IPS DF 4.7 (cell line): ENCODE data around the gene HECW1.
"Not testable (repeated sequence)": the region's sequence is repeated elsewhere in the genome, so short reads cannot be mapped to it uniquely, and the experiment has no call there.

ENCODE experiments used
- DNase-seq: peaks from one replicate; pipeline ENCODE4 v3.0.0-alpha.2; 2013; ENCODE audit warnings: low spot score; ENCODE audit errors: extremely low read depth

HECW1 gene

DNA sequence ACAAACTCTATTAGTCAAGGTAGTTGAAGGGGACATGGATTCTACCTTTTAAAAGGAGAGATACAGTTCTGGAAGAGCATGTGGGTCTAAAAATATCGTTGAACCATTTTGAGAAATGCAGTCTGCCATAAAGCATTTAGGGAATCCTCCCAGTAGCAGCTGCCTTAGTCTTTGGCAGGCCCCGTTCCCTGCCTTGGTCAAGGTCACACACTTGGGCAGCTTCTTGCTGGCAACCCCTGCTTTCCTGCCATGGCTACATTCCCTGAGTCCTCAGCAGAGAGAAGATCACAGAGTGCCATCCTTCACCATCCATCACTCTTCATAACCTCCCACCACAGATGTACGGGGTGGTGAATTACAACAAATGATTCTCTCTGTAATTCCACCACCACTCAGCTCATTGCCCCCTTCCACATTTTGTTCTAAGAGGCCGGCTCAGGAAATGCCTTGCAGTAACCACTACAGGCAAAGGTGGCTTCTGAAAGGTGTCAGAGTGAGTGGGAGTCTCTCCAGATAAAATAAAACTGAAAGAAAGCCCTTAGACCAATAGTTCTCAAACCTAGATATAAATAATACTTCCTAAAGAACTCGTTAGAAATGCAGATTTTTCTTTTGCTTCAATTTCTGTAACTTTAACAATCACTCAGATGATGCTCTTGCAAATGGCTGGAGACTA lies 349.0 kb downstream of the HECW1 start:
- no peak for DNase-seq

DNA sequence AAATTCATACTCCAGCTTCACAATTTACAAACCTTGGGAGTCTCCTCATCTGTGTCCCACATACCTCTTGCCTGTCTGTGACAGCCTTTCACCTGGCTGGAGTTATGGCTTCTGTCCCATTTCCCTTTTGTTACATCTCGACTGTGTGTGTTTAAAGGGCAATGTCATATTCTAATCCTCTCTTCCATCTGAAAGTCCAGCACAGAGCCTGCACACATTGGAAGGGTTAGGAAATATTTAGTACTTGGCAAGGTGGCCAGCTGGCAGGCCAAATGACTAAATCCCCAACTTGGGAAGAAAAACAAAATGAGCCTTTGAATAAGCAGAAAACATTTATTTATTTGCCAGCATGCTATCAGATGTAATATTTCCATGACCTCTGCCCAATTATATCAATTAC lies 350.4 kb downstream of the HECW1 start:
- DNase-seq, result no peak

DNA sequence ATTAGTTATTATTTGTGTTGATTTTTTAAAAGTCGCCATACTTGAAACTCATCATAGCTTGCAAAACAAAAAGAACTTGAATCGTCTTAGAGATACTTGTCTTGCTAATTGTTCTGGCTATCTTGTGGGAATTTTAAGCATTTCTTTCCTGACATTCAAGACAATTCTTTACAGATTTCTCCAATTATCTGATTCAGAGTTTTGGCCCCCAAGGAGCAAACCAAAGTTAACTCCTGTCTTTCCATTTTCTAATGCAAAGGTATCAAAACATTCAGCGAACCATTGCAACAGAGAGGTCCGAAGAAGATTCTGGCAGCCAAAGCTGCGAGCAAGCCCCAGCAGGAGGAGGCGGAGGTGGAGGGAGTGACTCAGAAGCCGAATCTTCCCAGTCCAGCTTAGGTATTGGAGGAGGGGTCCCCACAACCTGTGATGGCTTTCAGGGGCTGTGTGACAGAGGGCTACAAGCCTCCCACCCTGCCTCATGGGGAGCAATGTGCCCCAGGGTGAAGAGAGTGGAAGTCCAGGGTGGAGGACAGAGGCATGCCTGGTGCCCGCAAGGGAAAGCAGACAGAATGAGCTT lies 351.0 kb downstream of the HECW1 start:
- no peak for DNase-seq

DNA sequence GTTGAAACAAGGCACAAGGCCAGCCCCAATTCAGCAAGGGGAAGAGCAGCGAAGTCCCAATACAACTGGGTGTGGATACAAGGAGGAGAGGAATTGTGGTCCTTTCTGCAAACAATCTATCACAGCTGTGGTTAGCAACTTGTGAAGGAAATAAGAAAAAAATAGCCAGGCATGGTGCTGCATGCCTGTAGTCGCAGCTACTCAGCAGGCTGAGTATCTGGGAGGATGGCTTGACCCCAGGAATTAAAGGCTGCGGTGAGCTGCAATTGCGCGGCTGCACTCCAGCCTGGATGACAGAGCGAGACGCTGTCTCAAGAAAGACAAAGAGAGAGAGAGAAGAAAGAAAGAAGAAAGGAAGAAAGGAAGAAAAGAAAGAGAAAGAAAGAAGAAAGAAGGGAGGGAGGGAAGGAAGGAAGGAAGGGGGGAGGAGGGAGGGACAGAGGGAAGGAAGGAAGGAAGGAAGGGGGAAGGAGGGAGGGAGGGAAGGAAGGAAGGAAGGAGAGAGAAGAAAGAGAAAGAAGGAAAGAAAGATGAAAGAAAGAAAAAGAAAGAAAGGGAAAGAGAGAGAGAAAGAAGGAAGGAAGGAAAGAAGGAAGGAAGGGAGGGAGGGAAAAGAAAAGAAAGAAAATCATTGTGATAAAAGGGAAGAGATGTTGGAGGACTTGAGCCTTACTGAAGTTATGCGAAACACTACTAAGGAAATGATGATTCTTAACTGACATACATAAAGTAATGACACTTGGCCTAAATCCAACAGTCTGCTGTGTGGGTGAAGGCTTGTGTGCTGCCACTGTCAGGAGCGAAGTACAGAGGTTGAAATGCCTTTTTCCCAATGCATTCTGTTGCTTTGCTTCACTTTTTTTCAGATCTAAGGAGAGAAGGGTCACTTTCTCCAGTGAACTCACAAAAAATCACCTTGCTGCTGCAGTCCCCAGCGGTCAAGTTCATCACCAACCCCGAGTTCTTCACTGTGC lies 353.4 kb downstream of the HECW1 start:
- DNase-seq, result no peak

DNA sequence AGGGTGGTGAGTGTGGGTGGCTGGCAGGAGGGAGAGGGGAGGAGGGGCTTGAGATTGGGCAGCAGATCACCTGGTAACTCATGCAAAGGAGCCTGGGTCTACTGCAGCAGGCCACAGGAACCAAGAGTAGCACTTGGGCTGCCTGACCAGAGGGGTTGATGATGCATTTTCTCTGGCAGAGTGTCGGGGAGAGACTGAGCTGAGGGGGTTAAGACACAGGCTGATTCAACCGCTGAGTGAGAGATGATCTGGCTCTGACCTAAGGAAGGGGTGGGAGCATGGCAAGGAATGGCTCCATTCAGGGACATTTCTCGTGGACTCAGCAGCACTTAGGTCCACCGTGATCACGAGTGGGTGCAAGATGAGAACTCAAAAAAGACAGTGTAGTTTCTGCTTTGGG lies 355.0 kb downstream of the HECW1 start:
- DNase-seq, result no peak

DNA sequence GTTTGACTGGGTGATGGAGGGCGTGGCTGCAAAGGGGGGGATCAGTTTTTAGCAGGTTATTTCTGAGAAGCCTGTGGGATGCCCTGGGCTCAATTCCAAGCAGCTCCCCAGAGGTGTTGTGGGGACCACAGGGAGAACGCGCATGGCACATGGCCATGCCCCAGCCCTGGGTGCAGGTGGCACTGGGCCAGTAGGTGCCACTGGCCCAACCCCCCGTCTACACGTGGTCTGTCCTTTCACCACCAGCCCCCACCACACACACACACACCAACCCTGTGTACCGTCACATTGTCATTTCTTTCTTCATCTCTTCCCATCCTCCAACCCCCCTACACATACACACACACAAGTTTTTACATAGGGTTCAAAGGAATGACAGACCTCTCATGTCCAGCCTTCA lies 355.4 kb downstream of the HECW1 start:
- DNase-seq, result no peak

DNA sequence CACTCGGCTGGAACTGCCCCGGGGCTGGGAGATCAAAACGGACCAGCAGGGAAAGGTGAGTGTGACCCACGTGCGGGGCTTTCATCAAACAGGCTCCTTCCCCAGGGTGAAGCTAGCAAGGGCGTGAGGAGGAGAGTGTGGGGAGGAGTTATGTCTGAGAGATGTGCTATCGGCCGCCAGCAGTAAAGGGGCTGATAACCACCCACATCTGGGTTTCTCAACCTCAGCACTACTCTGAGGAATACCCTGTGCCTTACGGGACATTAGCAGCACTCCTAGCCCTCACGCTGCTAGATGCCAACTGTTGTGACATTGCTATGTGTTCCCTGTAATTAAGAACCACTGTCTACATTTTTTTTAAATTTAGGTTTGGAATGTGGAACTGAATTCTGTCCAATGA lies 356.6 kb downstream of the HECW1 start:
- DNase-seq, result no peak

DNA sequence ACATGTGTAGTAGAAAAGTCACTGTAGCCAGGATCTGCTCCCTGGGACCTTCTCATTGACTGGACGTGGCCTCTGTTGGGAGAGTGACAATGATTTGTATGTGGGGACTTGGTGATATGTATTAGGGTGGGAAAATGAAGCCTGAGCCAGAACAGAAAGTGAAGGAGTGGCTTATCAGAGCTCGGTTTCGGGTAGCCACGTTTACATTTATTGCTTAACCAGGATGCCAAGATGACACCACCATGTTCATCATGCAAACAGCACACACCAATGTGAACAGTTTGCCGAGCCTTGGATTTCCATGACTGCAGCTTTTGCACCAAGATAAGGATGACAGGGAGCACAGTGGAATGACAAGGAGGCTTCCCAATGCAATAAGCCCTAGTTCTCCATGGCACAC lies 357.7 kb downstream of the HECW1 start:
- no peak for DNase-seq

DNA sequence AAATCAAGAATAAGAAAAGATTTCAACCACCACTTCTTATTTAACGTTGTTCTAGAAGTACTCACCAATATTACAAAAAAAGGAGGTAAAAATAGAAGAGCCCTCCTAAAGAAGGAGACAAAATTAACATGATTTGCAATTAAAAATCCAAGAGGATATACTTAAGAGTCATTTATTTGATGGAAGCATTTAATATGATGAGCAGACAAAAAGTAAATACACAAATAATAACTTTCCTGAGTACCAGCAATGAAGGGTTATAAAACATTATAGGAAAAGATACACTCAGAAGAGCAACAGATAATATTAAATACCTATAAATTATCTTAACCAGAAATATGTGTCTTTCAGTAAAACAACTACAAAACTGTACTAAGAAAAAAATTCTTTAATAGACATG lies 363.5 kb downstream of the HECW1 start:
- no peak for DNase-seq

DNA sequence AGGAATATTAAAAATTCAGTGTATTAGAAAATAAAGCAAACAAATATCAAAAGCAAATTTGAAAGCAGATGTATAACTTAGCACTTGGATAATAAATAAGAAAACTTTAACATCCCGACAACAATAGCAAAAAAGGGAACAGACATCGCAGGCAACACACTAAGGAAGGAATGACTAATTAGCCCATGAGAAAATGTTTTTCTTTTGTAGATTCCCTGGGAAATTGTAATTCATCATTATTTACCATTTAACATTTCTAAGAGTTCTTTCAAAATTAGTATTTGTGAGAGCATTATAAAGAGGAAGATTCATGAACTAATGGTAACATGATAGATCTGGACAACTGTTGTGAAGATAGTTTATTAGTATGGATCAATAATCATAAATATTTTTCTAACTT lies 364.4 kb downstream of the HECW1 start:
- DNase-seq, result no peak

DNA sequence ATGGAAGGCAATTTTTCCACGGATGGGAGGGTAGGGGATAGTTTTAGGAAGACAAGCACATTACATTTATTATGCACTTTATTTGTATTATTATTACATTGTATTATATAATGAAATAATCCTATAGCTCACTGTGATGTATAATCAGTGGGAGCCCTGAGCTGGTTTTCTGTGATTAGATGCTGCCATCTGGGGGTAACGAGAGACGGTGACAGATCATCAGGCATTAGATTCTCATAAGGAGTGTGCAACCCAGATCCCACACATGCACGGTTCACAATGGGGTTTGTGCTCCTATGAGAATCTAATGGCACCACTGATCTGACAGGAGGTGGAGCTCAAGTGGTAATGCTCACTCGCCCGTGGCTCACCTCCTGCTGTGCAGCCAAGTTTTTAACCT lies 366.6 kb downstream of the HECW1 start:
- DNase-seq, result no peak

DNA sequence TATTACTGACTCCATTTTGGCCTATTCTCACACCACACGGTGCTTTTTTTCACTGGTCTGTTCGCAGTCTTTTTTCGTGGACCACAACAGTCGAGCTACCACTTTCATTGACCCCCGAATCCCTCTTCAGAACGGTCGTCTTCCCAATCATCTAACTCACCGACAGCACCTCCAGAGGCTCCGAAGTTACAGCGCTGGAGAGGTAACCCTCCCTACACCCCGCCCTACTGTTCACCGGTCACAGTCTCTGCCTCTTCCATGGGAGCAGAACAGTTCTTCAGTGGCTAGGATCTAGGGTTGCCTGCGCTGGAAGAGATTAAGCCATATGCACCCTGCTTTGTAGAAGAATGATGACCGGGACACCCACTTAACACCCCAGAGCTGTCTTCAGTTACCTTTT lies 367.1 kb downstream of the HECW1 start:
- DNase-seq, result no peak

DNA sequence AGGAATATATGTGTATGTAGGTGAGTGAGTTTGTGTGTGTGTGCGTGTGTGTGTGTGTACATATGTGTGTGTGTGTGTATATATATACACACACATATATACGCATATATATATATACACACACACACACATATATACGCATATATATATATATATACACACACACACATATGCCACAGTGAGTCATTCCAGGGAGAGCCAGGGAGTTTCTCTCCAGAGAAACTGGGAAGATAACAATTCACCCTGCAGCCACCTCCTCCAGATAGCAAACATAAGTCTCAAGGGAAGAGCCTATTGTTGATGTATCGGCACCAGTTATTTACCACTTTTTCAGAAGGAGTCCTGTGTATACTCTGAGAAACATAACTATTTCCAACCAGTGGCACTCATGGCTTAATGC lies 368.1 kb downstream of the HECW1 start:
- DNase-seq, result no peak

DNA sequence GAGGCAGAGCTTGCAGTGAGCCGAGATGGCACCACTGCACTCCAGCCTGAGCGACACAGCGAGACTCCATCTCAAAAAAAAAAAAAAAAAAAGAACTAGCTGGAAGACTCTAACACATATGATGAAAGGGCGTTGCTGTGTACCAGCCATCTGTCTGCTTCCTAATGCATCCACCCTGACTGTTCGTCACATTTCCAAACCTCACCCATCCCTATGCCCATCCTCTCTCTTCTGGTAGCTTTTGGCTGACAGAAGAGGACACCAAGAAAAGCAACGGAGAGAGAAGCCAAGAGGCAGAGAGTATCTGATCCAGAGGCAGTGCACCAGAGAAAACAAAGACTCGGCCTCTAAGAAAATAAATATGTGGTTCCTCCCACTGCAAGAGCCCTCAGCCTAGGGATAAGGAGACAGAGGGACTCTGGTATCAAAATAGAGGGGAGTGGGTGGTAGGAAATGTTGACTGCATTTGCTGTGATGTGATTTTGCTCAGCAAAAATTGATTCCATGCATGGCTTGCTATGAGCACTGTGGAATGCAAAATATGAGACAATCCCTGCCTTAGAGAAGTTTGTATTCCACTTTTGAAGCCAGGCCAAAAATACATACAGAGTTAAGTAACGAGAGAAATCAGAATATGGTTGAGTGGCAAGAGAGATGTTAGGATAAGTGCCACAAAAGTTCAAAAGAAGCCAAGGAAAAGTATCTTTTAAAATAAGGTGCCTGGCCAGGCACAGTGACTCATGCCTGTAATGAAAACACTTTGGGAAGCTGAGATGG lies 369.6 kb downstream of the HECW1 start:
- DNase-seq, result no peak

DNA sequence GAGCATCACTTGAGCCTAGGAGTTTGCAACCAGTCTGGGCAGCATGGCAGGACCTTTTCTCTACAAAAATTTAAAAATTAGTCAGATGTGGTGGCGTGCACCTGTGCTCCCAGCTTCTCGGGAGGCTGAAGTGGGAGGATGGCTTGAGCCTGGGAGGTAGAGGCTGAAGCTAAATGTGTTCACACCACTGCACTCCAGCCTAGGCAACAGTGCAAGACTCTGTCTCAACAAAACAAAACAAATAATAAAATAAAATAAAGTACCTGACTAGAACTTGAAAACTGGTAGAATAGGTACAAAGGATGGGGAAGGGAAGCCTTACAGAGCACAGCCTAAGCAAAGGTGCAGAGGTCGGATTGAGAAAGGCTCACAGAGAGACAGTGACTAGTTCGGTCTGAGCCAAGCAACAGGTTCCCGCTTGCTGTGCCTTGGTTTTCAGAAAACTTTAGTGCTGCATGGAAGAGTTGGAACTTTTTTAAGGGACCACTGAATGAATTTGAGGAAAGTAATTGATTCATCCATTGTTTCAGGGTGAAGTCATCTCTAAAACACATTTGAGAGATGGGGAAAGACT lies 370.3 kb downstream of the HECW1 start:
- DNase-seq, result no peak

DNA sequence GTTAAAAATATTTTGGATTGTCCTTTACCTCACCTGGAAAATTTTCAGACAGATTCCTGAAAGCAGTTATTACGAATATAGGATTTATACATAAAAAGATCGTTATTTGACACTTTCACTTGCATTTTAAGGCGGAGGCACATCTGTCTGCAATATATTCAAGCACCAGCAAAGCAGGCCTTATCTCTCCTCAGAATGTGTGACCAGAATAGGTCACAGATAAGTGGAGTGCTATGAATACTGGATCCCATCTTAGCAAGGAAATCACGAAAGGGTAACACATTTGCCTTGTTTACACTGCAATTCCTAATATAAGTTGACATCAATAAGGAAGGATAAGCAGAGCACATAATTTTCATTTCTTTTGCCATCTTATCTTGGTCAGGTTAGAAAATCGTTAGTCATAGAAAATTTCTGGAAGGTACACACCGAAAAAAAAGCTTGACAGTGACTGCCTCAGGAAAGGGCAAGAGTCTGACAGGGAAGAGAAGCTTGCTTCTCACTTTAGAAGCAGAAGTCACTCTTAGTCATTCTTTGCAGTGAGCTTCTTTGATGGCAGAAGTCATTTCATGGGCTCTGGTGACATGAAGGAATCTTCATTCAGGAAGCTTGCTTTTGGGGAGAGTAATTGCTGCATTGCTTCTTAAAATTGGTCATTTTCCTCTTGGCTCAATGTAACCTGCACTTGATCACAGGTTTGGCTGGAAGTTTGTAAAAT lies 372.4 kb downstream of the HECW1 start:
- DNase-seq, result no peak

DNA sequence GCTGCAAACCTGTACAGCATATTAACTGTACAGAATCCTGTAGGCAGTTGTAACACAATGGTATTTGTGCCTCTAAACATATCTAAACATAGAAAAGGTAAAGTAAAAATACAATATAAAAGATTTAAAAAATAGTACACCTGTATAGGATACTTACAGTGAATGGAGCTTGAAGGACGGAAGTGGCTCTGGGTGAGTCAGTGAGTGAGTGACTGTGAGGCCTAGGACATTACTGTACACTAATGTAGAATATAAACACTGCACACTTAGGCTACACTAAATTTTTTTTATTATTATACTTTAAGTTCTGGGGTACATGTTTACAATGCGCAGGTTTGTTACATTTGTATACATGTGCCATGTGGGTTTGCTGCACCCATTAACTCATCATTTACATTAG lies 373.1 kb downstream of the HECW1 start:
- no peak for DNase-seq

DNA sequence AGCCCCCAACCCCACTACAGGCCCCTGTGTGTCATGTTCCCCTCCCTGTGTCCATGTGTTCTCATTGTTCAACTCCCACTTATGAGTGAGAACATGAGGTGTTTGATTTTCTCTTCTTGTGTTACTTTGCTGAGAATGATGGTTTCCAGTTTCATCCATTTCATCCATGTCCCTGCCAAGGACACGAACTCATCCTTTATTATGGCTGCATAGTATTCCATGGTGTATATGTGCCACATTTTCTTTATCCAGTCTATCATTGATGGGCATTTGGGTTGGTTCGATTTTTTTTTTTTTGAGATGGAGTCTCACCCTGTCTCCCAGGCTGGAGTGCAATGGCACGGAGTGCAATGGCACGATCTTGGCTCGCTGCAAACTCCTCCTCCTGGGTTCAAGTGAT lies 373.6 kb downstream of the HECW1 start:
- not testable (repeated sequence) for DNase-seq

DNA sequence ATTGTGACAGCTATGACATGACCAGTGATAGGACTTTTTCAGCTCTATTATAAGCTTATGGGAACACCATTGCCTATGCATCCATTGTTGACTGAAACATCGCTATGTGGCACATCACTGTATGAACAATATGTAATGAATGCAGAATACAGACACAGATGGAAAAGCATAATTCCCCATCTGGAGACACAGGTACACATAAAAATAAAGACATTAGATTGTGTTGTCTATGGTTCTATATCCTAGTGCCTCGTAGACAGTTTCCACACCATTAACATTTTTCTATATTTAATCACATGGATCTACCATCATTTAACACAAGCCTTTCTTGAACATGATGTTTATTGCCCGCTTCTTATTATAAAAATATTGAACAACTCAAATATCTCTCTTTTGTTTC lies 374.2 kb downstream of the HECW1 start:
- no peak for DNase-seq

DNA sequence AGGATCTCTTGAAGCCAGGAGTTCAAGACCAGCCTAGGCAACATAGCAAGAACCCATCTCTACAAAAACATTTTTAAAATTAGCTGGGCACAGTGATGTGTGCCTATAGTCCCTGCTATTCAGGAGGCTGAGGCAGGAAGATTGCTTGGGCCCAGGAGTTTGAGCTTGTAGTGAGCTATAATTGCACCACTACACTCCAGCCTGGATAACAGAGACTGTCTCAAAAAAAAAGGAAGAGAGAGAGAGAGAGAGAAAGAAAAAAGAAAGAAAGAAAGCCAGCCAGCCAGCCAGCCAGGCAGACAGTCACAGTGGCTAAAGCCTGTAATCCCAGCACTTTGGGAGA lies 375.3 kb downstream of the HECW1 start:
- DNase-seq, result no peak

DNA sequence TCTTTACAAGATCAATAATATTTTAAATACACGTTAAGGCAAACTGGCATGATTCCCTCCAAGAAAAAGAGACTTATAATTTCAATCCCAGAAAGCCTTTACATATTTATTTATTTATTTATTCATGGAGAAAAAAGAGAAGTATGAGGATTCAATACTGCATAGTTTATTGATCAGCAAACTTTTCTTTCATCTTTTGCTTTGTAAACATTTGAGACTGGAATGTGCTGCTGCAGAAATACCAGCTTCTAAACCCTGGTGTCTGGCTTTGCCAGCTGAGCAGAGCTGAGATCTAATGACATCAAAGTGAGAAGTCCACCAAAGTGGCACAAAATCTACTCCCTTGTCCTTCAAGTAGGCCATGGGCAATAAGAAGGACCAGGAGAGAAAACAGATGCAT lies 376.8 kb downstream of the HECW1 start:
- DNase-seq, result no peak
